Neutrophil (primary cell): ENCODE results near the gene GABBR2.

Experiments used
- H3K27ac ChIP-seq: fragments of 200-600 bp; sonication (generic); 2 replicates; pipeline ENCODE4 v1.5.1; 2016; ENCODE audit warnings: mild to moderate bottlenecking, moderate library complexity
- H3K27me3 ChIP-seq: fragments of 200-600 bp; sonication (generic); 2 replicates; pipeline ENCODE4 v1.6.0; 2016; ENCODE audit warnings: mild to moderate bottlenecking
- H3K36me3 ChIP-seq: fragments of 200-600 bp; sonication (generic); 2 replicates; pipeline ENCODE4 v1.5.1; 2017
- H3K4me1 ChIP-seq, 2 experiments: fragments of 200-600 bp in 1 of 2; sonication (generic) in 1 of 2; 1 replicate in 1 of 2; 2 replicates in 1 of 2; pipeline versions ENCODE4 v1.5.1 to v1.6.1; 2013 to 2016; ENCODE audit warnings: low read depth in 1 of 2, low read length in 1 of 2, mild to moderate bottlenecking in 1 of 2, moderate library complexity in 1 of 2; ENCODE audit not compliant: control insufficient read depth in 1 of 2, insufficient read depth in 1 of 2
- H3K4me3 ChIP-seq, 2 experiments: fragments of 200-600 bp in 1 of 2; sonication (generic) in 1 of 2; 1 replicate in 1 of 2; 2 replicates in 1 of 2; pipeline ENCODE4 v1.5.1; 2013 to 2016; ENCODE audit warnings: low read depth in 1 of 2, low read length in 1 of 2, mild to moderate bottlenecking in 1 of 2, moderate library complexity in 1 of 2
- H3K9me3 ChIP-seq: fragments of 200-600 bp; sonication (generic); 2 replicates; pipeline ENCODE4 v1.5.1; 2016
- TF ChIP-seq, protein P1 (sequence below): fragments of 200-600 bp; sonication (generic); IDR thresholded peaks from 2 replicates; pipeline ENCODE4 v1.5.1; 2016; ENCODE audit warnings: antibody characterized with exemption

The GABBR2 gene

DNA sequence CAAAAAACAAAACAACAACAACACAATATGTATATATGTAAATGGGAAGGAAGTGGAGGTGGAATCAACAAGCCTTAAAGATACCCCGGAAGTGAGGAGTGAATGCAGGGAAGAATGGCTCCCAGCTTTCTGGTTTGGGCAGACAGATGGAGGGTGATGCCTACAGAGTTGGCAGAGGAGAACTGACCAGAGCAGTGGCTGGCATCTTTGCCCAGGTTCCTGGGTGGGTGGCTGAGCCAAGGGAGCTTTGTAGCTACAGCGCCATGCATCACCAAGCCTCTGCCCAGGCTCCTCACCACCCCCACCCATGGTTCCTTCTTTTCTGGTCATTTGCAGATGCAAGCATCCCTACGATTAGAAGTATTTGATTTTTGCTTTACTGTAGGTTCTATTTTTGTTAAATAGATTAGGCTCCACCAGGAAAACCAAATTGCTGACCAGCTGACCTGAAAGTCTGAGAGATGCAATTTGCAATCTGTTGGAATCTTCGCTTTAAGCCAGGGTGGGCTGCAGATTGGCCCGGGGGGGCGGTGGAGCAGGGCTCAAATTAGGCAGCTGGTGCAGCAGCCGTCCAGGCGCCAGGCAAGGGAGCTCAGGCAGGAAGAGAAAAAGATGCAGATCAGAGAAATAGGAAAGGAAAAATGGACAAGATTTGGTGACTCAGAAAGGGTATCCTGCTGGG is 290.0 kb downstream of the GABBR2 start:
- Histone ChIP-seq H3K4me3 (no peak overlapping the region), H3K27me3 (no peaks in the 10 kb centered on the region), H3K9me3 (no peaks in the 10 kb centered on the region), H3K27ac (no peak overlapping the region), H3K36me3 (no peaks in the 10 kb centered on the region), H3K4me1 (no peaks in the 10 kb centered on the region)
- TF ChIP-seq, protein P1, sequence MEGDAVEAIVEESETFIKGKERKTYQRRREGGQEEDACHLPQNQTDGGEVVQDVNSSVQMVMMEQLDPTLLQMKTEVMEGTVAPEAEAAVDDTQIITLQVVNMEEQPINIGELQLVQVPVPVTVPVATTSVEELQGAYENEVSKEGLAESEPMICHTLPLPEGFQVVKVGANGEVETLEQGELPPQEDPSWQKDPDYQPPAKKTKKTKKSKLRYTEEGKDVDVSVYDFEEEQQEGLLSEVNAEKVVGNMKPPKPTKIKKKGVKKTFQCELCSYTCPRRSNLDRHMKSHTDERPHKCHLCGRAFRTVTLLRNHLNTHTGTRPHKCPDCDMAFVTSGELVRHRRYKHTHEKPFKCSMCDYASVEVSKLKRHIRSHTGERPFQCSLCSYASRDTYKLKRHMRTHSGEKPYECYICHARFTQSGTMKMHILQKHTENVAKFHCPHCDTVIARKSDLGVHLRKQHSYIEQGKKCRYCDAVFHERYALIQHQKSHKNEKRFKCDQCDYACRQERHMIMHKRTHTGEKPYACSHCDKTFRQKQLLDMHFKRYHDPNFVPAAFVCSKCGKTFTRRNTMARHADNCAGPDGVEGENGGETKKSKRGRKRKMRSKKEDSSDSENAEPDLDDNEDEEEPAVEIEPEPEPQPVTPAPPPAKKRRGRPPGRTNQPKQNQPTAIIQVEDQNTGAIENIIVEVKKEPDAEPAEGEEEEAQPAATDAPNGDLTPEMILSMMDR: no peak

DNA sequence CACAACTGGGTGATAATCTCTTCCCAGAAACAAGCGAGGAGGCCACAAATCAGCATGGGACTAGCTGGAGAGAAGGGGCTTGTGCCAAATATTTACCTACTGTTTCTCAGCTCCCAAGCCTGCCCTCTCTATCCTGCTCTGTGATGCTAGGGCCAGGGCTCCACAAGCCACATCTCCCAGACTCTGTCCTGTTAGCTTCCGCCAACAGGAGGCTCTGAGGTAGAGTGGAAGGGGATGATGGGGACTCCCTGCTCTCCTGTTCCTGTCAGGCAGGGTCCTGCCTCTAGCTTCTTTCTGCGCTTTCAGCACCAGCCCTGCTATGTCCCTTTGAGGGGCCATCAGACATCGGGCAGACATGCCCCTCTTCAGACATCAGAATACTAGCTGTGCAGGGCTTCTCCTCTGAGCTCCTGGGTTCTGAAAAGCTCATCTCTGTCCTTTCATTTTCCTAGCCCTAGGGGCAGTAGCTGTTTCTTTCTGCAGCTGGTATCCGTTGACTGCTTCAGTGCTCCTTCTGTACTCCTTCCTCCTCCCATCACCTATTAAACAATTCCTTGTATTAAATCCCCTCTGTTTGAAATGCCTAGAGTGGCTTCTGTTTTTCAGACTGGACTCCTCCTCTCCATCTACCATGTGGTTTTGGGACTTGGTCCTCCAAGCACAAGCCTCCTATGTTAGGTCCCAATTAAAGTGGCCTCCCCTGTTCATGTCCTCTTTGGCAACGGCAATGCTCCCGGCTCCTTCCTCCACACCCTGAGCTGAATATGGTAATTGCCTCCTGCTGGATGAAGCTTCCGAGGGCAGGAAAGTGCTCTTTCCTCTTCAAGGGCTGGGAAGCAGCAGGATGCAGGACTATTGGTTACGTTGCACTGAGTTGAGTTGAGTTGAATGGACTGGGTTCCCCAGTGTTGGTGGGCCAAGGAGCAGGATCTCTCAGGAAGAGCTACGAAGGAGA is 292.2 kb downstream of the GABBR2 start:
- Histone ChIP-seq H3K9me3 (no peaks in the 10 kb centered on the region), H3K4me1 (no peaks in the 10 kb centered on the region), H3K4me3 (no peak overlapping the region), H3K36me3 (no peaks in the 10 kb centered on the region), H3K27ac (no peak overlapping the region), H3K27me3 (no peaks in the 10 kb centered on the region)
- TF ChIP-seq, protein P1: no peak

DNA sequence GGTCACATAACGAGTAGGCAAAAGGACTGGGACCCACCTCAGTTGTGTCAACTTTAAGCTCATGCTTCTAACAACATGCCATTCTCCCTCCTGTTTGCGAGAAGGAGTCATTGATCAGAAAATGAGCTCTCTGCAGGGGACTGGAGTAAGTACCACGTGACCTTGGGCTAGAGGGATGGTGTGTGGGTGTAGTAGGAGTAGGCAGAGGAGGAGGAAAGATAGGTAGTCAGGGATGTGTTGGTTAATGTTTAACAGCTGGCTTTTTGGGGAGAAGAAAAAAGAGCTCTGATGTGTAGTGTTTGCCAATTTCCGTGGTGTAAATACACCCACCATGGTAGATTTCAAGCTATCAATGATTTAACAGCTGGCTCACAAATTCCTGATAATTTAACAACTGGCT is 293.0 kb downstream of the GABBR2 start:
- TF ChIP-seq, protein P1: no peak
- no peaks in the 10 kb centered on the region for H3K9me3 ChIP-seq
- peaks cover under 1% of the 10 kb centered on the region for H3K27me3 ChIP-seq
- H3K27ac ChIP-seq: no peak overlapping the region
- H3K36me3 ChIP-seq: no peaks in the 10 kb centered on the region
- no peaks in the 10 kb centered on the region for H3K4me1 ChIP-seq
- no peak overlapping the region for H3K4me3 ChIP-seq

DNA sequence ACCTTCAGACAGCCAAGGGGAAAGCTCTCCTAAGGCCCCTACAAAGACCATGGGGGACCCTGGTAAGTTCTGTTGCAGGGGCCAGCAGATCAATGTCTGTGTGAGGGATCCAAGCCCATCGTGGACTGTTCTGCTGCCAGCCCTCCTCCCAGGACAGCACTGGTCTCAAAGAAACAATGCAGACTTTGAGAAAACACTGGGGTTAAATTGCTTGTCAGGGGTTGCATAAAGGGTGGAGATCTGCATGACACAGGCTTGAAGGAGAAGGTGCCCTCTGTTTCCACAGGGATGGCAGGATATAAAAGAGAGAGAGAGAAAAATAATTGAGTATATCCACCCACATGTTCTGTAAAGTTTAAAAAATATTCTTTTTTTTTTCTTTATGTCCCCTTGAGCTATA is 295.7 kb downstream of the GABBR2 start:
- H3K4me1 ChIP-seq: no peaks in the 10 kb centered on the region

DNA sequence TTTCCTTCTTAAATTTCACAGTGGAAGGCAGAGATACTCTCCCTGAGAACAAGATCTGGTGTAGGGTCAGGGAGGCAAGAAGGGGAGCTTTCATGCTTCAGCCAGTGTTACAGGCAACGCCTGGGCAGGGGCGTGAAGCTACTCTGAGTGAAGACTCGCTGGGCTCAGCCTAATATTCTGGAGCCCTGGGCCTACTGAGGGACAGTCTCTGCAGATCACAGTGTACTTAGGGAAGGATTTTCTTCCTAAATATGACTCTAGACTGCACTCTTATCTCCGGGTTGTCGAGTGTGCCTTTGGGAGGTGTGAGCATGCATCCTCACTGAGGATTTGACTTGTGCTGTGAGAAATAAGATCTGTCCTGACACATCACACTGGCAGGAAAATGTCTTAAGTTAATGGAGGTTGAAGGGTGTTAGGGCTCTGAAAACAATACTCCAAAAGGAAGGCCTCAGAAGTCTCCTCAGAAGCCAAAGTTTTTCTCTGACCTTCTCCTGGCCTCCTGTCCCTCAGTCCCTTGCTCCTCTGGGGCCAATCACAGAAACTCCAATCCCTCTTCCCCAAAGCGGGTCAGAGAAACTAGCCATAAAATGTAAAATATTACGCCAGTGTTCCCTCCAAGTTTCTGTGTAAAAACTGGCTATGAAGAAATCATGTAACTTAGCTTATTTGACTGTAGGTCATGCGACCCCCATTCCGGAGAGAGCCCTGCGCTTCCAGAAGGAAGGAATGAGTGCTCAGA is 296.5 kb downstream of the GABBR2 start:
- TF ChIP-seq, protein P1: no peak
- Histone ChIP-seq H3K4me3 (no peak overlapping the region), H3K27me3 (peaks cover 17% of the 10 kb centered on the region), H3K4me1 (no peaks in the 10 kb centered on the region), H3K36me3 (no peaks in the 10 kb centered on the region), H3K9me3 (no peaks in the 10 kb centered on the region), H3K27ac (no peak overlapping the region)

More for the DNA sequence above, 295.7 kb downstream of the GABBR2 start:
- Histone ChIP-seq H3K4me3 (no peak overlapping the region), H3K9me3 (no peaks in the 10 kb centered on the region), H3K27ac (no peak overlapping the region), H3K27me3 (peaks cover 17% of the 10 kb centered on the region), H3K36me3 (no peaks in the 10 kb centered on the region)
- TF ChIP-seq, protein P1: no peak
